ENCODE results near the gene PMAIP1. TPM values are rescaled to one million over a fixed set of nuclear protein-coding genes. Genes with fewer than 3 reads are reported as not detected.

The PMAIP1 gene
- total and polyA plus RNA-seq, 9 donors, result 0.30 to 11.8 (median 0.73) TPM; not detected in 1

- Histone ChIP-seq H3K27me3 (no peaks in the 10 kb centered on the region), H3K4me3 (no peak overlapping the region), H3K27ac (no peak overlapping the region), H3K36me3 (no peaks in the 10 kb centered on the region), H3K4me1 (ENCODE audit: insufficient read depth) (no peaks in the 10 kb centered on the region), H3K9me3 (no peaks in the 10 kb centered on the region)
- intact Hi-C loops (cut with DNase I), result no loop called here
- WGBS, 3 donors, result 57 to 84% (median 67%) methylated on average over 2 of the region's 2 CpGs
- no peak for DNase-seq
- TF ChIP-seq EP300 (IDR thresholded peaks at IDR 0.05) (no peak), POLR2A (IDR thresholded peaks at IDR 0.05) (no peak)
- TF ChIP-seq, protein P1, sequence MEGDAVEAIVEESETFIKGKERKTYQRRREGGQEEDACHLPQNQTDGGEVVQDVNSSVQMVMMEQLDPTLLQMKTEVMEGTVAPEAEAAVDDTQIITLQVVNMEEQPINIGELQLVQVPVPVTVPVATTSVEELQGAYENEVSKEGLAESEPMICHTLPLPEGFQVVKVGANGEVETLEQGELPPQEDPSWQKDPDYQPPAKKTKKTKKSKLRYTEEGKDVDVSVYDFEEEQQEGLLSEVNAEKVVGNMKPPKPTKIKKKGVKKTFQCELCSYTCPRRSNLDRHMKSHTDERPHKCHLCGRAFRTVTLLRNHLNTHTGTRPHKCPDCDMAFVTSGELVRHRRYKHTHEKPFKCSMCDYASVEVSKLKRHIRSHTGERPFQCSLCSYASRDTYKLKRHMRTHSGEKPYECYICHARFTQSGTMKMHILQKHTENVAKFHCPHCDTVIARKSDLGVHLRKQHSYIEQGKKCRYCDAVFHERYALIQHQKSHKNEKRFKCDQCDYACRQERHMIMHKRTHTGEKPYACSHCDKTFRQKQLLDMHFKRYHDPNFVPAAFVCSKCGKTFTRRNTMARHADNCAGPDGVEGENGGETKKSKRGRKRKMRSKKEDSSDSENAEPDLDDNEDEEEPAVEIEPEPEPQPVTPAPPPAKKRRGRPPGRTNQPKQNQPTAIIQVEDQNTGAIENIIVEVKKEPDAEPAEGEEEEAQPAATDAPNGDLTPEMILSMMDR (IDR thresholded peaks at IDR 0.05), result no peak
Measured at GRCh38 chr18:59940068-59940467, 40.3 kb downstream of the PMAIP1 start.

- 70 to 82% (median 71%) methylated on average over 4 of the region's 4 CpGs for WGBS, 3 donors
- Histone ChIP-seq H3K4me1 (ENCODE audit: insufficient read depth) (no peaks in the 10 kb centered on the region), H3K27ac (no peak overlapping the region), H3K4me3 (no peak overlapping the region), H3K27me3 (no peaks in the 10 kb centered on the region), H3K36me3 (no peaks in the 10 kb centered on the region), H3K9me3 (no peaks in the 10 kb centered on the region)
- no peak for DNase-seq
- no peak for TF ChIP-seq EP300 (IDR thresholded peaks at IDR 0.05)
- no peak for TF ChIP-seq POLR2A (IDR thresholded peaks at IDR 0.05)
- TF ChIP-seq, protein P1 (IDR thresholded peaks at IDR 0.05), result no peak
- intact Hi-C loops (cut with DNase I), result no loop called here
Measured at GRCh38 chr18:59941331-59941730, 41.5 kb downstream of the PMAIP1 start.

DNA sequence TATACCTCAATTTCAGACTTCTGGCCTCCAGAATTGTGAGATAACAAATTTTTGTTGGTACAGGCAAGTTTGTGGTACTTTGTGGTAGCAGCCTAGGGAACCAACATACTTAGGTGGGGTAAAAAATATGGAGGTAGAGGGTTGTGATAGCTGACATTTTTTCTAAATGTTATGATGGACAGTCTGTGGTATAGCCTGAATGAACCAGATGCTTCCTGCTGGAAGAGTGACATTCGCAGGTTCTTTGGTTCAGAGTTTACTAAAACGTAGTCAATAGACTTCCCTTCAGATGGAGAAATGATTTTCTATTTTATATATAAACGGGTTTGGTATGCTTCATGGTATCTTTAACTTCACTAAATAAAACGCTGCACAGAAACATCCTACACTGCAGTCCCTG is 42.8 kb downstream of the PMAIP1 start:
- H3K27me3 ChIP-seq, result no peaks in the 10 kb centered on the region
- no peaks in the 10 kb centered on the region for H3K36me3 ChIP-seq
- H3K4me3 ChIP-seq, result no peak overlapping the region
- H3K4me1 ChIP-seq (ENCODE audit: insufficient read depth), result no peaks in the 10 kb centered on the region
- DNase-seq, result no peak
- intact Hi-C loops (cut with DNase I), result no loop called here
- no peak for TF ChIP-seq EP300 (IDR thresholded peaks at IDR 0.05)
- no peak for TF ChIP-seq POLR2A (IDR thresholded peaks at IDR 0.05)
- TF ChIP-seq, protein P1 (IDR thresholded peaks at IDR 0.05), result no peak
- 76 to 85% (median 80%) methylated on average over 4 of the region's 4 CpGs for WGBS, 3 donors
- no peak overlapping the region for H3K27ac ChIP-seq
- no peaks in the 10 kb centered on the region for H3K9me3 ChIP-seq

GRCh38 chr18:59945544-59945943 is 45.7 kb downstream of the PMAIP1 start:
- Histone ChIP-seq H3K9me3 (no peaks in the 10 kb centered on the region), H3K4me1 (ENCODE audit: insufficient read depth) (no peaks in the 10 kb centered on the region), H3K36me3 (no peaks in the 10 kb centered on the region), H3K27me3 (no peaks in the 10 kb centered on the region), H3K4me3 (no peak overlapping the region), H3K27ac (no peak overlapping the region)
- no peak for TF ChIP-seq EP300 (IDR thresholded peaks at IDR 0.05)
- no peak for TF ChIP-seq POLR2A (IDR thresholded peaks at IDR 0.05)
- TF ChIP-seq, protein P1 (IDR thresholded peaks at IDR 0.05), result no peak
- intact Hi-C loops (cut with DNase I), result no loop called here
- 90 to 96% (median 94%) methylated on average over 2 of the region's 2 CpGs for WGBS, 3 donors
- DNase-seq, result no peak
